PC-9 (cell line): Measurements from ENCODE around the gene ANKRA2.

Experiments used
- EZH2 ChIP-seq: fragments of 200-600 bp; sonication (generic); IDR thresholded peaks from 2 replicates; pipeline ENCODE4 v1.8.0; 2017; ENCODE audit warnings: antibody characterized with exemption, low read depth
- TF ChIP-seq, protein P1 (sequence below): fragments of 200-600 bp; sonication (generic); conservative IDR thresholded peaks from 2 replicates; pipeline ENCODE4 v1.6.1; 2017; ENCODE audit warnings: mixed run types, antibody characterized with exemption, mild to moderate bottlenecking, moderate library complexity

DNA sequence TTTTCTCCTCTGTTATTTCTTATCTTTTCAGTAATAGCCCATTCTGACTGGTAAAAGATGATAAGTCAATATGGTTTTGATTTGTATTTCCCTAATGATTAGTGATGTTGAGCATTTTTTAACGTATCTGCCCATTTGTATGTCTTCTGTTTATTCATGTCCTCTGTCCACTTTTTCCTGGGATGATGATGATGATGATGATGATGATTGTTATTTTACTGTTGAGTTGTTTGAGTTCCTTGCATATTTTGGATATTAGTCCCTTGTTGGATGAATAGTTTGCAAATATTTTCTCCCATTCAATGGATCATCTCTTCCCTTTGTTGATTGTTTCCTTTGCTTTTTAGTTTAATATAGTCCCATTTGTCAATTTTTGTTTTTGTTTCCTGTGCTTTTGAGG, 27.1 kb upstream of the ANKRA2 start:
- TF ChIP-seq, protein P1, sequence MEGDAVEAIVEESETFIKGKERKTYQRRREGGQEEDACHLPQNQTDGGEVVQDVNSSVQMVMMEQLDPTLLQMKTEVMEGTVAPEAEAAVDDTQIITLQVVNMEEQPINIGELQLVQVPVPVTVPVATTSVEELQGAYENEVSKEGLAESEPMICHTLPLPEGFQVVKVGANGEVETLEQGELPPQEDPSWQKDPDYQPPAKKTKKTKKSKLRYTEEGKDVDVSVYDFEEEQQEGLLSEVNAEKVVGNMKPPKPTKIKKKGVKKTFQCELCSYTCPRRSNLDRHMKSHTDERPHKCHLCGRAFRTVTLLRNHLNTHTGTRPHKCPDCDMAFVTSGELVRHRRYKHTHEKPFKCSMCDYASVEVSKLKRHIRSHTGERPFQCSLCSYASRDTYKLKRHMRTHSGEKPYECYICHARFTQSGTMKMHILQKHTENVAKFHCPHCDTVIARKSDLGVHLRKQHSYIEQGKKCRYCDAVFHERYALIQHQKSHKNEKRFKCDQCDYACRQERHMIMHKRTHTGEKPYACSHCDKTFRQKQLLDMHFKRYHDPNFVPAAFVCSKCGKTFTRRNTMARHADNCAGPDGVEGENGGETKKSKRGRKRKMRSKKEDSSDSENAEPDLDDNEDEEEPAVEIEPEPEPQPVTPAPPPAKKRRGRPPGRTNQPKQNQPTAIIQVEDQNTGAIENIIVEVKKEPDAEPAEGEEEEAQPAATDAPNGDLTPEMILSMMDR, result no peak
- no peak for TF ChIP-seq EZH2
